Activated B cell treated with CpG ODN at 0.5 μM for 24 hours (primary cell): ENCODE results near the gene TSNAXIP1. TPM values are rescaled to one million over a fixed set of nuclear protein-coding genes. Genes with fewer than 3 reads are reported as not detected.
A peak's percentile ranks its signal among the peaks of the same experiment; 100 is the strongest.

Experiments used
- ATAC-seq: fragments of 200-7000 bp; cut with Tn5 transposase; one replicate; pipeline ENCODE4 v1.10.0; 2021; ENCODE audit warnings: low read depth, mild to moderate bottlenecking, moderate library complexity
- CTCF ChIA-PET: fragments of 350-600 bp; sonication (Branson Sonifier 250); formaldehyde crosslinking; loops from one replicate; lab custom pipeline; 2021; ENCODE audit warnings: antibody characterized with exemption; lab: Charles Lee
- POLR2A ChIA-PET: fragments of 350-600 bp; sonication (Branson Sonifier 250); formaldehyde crosslinking; loops from one replicate; lab custom pipeline; 2021; ENCODE audit warnings: antibody characterized with exemption; lab: Charles Lee
- DNase-seq: peaks from one replicate; pipeline ENCODE4 v3.0.0; 2022
- H3K27ac Mint-ChIP-seq: one replicate; pipeline ENCODE4 v1.8.0; 2020; ENCODE audit warnings: mixed read lengths
- H3K27me3 Mint-ChIP-seq: one replicate; pipeline ENCODE4 v1.8.0; 2021; ENCODE audit warnings: mixed read lengths
- H3K36me3 Mint-ChIP-seq: one replicate; pipeline ENCODE4 v1.8.0; 2021; ENCODE audit warnings: low read depth, mixed read lengths
- H3K4me1 Mint-ChIP-seq: one replicate; pipeline ENCODE4 v1.8.0; 2021; ENCODE audit warnings: mixed read lengths
- H3K4me3 Mint-ChIP-seq: one replicate; pipeline ENCODE4 v1.8.0; 2020; ENCODE audit warnings: mild to moderate bottlenecking, mixed read lengths
- H3K9me3 Mint-ChIP-seq: one replicate; pipeline ENCODE4 v1.8.0; 2020; ENCODE audit warnings: mixed read lengths
- intact Hi-C: fragments of 100-400 bp; cut with micrococcal nuclease; formaldehyde crosslinking; loops from one replicate; pipeline ENCODE4 v1.15.1; 2024
- total RNA-seq: library from RNA; stranded (reverse); gene quantifications from 2 replicates; pipeline ENCODE4 v1.2.3, GENCODE V29; 2022
- TF ChIP-seq, protein P1 (sequence below): fragments of 200-600 bp; IDR thresholded peaks from one replicate; pipeline ENCODE4 v1.8.0; 2022; ENCODE audit warnings: antibody characterized with exemption, mild to moderate bottlenecking

The TSNAXIP1 gene
- total RNA-seq, 1 donor from 2014 or later = 1.9 TPM

DNA sequence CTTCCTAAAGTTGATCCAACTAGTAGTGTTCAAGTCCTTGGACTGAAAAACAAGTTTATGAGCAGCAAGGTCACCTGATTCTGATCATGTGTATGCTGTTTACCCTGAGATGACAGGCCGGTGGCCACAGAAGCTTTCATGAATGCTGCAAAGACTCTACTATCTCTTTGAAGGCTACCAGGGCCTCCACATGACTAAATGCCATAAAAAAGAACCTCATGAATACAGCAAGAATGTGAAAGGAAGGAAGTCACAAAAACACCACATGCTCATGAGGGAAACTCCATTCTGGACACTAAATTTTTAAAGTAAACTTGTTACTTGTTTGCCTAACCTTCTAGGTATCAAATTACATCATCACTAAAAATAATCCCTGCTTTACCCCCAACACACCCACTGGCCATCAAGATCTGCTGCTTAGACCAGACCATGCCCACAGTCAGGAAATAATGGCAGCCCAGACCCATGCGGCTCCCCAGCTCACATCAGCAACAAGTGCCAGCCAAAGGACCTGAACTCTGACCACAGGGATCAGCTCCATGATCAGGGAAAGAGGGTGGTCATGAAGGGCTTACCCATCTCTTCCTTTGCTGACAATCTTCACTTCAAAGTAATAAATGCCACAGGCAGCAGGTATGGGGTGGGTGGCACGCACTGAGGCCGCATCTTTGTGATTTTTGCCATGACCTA, 1.7 kb upstream of the TSNAXIP1 start:
- TF ChIP-seq, protein P1, sequence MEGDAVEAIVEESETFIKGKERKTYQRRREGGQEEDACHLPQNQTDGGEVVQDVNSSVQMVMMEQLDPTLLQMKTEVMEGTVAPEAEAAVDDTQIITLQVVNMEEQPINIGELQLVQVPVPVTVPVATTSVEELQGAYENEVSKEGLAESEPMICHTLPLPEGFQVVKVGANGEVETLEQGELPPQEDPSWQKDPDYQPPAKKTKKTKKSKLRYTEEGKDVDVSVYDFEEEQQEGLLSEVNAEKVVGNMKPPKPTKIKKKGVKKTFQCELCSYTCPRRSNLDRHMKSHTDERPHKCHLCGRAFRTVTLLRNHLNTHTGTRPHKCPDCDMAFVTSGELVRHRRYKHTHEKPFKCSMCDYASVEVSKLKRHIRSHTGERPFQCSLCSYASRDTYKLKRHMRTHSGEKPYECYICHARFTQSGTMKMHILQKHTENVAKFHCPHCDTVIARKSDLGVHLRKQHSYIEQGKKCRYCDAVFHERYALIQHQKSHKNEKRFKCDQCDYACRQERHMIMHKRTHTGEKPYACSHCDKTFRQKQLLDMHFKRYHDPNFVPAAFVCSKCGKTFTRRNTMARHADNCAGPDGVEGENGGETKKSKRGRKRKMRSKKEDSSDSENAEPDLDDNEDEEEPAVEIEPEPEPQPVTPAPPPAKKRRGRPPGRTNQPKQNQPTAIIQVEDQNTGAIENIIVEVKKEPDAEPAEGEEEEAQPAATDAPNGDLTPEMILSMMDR = no peak
- ChIA-PET CTCF (interaction anchor here (1.9 to 2.6 kb wide), 2 partner anchors 11 to 85 kb away, joined by 4 to 17 read pairs; partner anchors contain the start of gene GFOD2), POLR2A (no interaction called here)
- Mint-ChIP-seq H3K27ac (peak overlapping the region; percentile 96), H3K9me3 (no peaks in the 10 kb centered on the region), H3K36me3 (peaks cover 33% of the 10 kb centered on the region), H3K27me3 (no peaks in the 10 kb centered on the region), H3K4me3 (peak overlapping the region; percentile 96), H3K4me1 (peaks cover 65% of the 10 kb centered on the region)
- intact Hi-C loops = loop anchor here (5.0 to 10.0 kb wide), 4 partner anchors 118 to 1580 kb away; partner anchors contain the start of genes FHOD1, SLC9A5 and TERF2
- ATAC-seq = no peak
- DNase-seq = no peak

DNA sequence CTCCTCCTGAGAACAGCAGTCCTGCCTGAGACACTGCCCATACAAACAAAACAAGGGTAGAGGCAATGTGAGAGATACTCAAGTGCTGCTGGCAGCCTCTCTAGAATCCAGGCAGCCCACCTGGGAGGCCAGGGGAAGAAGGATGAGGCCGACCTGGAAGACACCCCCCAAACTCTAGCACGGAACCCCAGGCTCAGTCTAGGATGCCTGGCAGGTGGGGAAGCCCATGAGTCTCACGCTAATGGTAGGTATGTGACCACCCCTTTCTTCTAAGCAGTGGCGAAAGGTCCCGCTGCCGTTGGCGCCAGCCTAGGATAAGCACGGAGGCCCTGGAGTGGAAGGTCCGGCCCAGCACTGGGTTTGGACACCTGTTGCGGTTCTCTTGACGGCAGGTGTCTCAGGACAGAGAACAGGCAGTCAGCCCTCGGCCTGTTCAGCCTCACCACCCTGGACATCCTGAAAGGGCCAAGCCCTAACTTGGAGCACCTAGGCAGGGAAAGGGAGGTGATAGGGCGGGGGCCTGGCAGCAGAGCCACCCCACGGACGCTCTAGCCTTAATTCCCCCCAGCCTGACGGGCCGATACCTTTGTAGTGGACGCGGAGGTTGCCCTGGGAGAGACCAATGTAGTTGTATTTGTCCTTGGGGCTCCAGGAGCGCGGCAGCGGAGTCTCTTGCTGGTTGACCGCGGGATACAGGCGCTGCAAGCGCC, 816 bp upstream of the TSNAXIP1 start:
- peaks cover 56% of the 10 kb centered on the region for H3K4me1 Mint-ChIP-seq
- no peak for DNase-seq
- H3K4me3 Mint-ChIP-seq = peak overlapping the region; percentile 96

DNA sequence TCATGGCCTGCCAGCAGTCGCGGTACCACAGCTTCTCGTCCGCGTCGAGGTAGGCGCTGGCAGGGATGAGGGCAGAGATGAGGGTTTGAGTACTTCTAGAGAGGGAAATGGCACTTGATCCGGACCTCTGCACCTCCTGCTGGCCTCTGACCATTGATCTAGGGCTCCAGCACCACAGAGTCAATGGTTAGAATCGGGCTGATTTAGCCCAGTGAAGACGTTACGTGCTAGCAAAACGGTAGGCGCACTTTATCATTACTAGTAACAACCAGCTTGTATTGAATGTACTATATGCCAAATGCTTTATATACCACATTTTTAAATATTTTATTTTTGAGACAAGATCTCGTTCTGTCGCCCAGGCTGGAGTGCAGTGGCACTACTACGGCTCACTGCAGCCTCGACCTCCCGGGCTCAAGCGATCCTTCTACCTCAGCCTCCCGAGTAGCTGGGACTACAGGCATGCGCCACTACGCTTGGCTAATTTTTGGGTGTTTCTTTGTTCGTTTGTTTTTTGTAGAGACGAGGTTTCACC, 526 bp downstream of the TSNAXIP1 start:
- ATAC-seq = no peak
- Mint-ChIP-seq H3K27me3 (no peaks in the 10 kb centered on the region), H3K27ac (peak overlapping the region; percentile 96), H3K9me3 (no peaks in the 10 kb centered on the region), H3K4me3 (peak overlapping the region; percentile 96), H3K36me3 (peaks cover 21% of the 10 kb centered on the region), H3K4me1 (peaks cover 43% of the 10 kb centered on the region)
- TF ChIP-seq, protein P1 = no peak
- intact Hi-C loops = loop anchor here (2.0 to 10.0 kb wide), 9 partner anchors 120 to 1578 kb away; partner anchors contain the start of genes ATP6V0D1, CTCF, ESRP2 and FHOD1
- no peak for DNase-seq
- ChIA-PET POLR2A (interaction anchor here (0.5 to 2.2 kb wide), 16 partner anchors 9 to 700 kb away, joined by 3 to 15 read pairs (median 6); partner anchors contain the start of genes ACD, DDX28, DUS2 and GFOD2), CTCF (interaction anchor here (0.8 to 1.5 kb wide), 4 partner anchors 9 to 26 kb away, joined by 3 to 11 read pairs (median 4); no protein-coding TSS in a partner anchor)

More for the DNA sequence above, 816 bp upstream of the TSNAXIP1 start:
- no peaks in the 10 kb centered on the region for H3K9me3 Mint-ChIP-seq
- intact Hi-C loops = loop anchor here (1.0 to 10.0 kb wide), 18 partner anchors 10 to 1579 kb away; partner anchors contain the start of genes ACD, ATP6V0D1, CTCF and ESRP2
- CTCF ChIA-PET = interaction anchor here (1.5 to 1.9 kb wide), 2 partner anchors 11 to 86 kb away, joined by 4 to 11 read pairs; partner anchors contain the start of gene GFOD2
- no peak for ATAC-seq
- H3K27ac Mint-ChIP-seq = peak overlapping the region; percentile 96
- H3K27me3 Mint-ChIP-seq = no peaks in the 10 kb centered on the region
- TF ChIP-seq, protein P1 = no peak
- H3K36me3 Mint-ChIP-seq = peaks cover 25% of the 10 kb centered on the region
- POLR2A ChIA-PET = interaction anchor here (0.6 to 2.2 kb wide), 18 partner anchors 11 to 505 kb away, joined by 3 to 15 read pairs (median 5); partner anchors contain the start of genes ACD, DDX28, DUS2 and GFOD2

DNA sequence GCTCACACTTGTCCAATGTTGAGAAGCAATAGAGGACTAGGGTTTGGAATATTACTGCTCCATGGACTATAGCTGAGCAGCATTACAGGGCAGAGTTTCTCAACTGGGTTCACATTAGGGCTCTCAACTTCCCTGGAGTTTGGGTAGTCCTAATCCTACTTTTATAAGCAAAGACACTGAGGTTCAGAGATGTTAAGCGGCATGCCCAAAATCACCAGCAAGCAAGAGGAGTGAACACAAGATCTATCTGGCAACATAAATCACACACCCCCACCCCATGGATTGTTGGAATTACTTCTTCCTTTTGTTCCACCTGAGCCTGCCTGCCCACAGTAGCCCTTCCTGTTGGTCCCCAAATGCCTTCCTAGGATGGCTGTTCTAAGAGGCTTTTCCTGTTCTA, 5.2 kb downstream of the TSNAXIP1 start:
- Mint-ChIP-seq H3K36me3 (no peaks in the 10 kb centered on the region), H3K4me1 (peaks cover 10% of the 10 kb centered on the region), H3K27ac (no peak overlapping the region), H3K9me3 (no peaks in the 10 kb centered on the region), H3K4me3 (no peak overlapping the region), H3K27me3 (no peaks in the 10 kb centered on the region)
- POLR2A ChIA-PET = interaction anchor here (0.7 kb wide), 1 partner anchor 131 kb away, joined by 4 read pairs; no protein-coding TSS in a partner anchor
- TF ChIP-seq, protein P1 = no peak
- no peak for ATAC-seq
- intact Hi-C loops = no loop called here
- CTCF ChIA-PET = no interaction called here
- DNase-seq = no peak
